NCI-H345 (cell line): ENCODE data around the gene MYOZ3.
A peak's percentile ranks its signal among the peaks of the same experiment; 100 is the strongest.

Experiments used
- DNase-seq: peaks from one replicate; lab custom pipeline; 2025; lab: John Stamatoyannopoulos, UW

Gene MYOZ3

GRCh38 chr5:150627731-150628545, 33.1 kb upstream of the MYOZ3 start:
- no peak for DNase-seq

- no peak for DNase-seq
Observed at GRCh38 chr5:150628936-150629485, 32.0 kb upstream of the MYOZ3 start.

- DNase-seq = no peak
Observed at GRCh38 chr5:150630016-150630415, 31.0 kb upstream of the MYOZ3 start.

DNA sequence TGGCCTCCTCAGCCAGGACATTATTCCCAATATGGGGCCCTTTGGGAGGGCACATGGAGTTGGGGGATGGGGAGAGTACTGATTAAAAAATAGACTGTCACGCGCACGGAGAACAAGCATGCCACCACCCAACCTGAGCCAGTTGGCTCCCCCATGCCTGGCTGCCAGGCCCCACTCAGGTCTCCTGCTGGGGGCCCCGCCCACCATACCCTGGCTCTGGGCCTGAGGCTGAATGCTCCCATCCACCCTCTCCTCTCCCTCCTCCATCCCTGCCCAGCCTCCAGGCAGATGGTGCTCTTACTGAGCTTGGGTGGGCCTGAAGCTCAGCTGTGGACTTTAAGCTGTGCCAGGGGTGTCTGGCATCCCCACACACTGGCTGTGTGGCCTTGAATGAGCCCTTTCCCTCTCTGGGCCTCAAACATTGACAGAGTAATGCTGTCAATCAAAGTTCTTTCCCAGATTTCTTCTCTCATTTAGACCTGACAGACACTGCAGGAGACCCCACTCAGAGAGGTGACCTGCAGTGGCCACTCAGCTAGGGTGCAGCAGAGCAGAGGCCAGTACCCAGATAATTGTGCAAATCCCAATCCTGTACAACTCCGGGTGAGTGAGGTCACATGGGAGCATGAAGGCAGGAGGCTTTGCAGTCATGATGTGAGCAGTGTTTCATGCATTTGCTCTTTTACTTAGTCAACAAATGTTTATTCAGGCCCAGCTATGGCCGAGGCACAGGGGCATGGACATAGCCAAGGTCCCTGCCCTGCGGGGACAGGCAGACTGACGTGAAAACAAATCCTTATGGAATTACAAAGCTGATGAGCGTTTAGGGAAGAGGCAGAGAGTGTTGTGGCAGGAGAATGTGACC, 30.4 kb upstream of the MYOZ3 start:
- peak; percentile 11 for DNase-seq

- no peak for DNase-seq
Observed at GRCh38 chr5:150631326-150631701, 29.7 kb upstream of the MYOZ3 start.

DNA sequence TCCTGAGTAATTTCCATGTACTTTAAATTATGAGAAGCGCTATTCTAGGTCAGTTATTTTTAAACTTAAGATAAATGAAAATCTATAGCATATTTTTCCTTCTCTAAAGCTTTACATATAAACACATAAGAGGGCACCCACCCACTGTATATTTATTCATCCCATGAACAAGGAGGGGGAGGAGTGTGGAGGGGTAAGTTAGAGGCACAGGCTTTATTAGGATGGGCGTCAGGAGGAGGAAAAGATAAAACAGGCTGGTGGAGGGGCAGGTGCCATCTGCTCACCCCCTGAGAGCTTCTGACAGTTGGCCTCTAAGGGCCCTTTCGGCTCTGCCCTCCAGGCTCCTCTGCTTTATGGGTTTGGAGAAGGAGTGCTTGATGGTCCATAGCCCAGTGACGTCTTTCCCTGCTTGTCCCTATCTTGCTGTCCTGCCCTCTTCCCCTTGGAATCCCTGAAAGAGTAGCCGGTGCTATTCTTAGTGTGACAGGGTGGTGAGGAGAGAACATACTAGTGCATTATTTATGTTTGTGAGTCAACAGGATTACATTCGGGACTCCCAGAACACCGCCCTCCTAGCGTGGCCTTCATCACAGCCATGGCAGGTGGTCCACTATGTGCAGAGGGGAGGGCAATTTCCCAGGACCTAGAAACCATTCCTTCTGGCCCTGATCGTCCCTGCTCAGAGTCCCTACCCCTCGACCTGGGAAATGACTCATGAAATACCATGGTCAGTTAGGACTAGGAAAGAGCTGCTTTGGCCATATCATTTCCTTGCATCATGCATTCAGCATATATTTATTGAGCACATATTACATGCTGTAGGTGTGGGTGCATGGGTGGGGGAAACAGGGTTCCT, 28.5 kb upstream of the MYOZ3 start:
- DNase-seq = peak; percentile 26

GRCh38 chr5:150633429-150633828, 27.6 kb upstream of the MYOZ3 start:
- DNase-seq = no peak

DNA sequence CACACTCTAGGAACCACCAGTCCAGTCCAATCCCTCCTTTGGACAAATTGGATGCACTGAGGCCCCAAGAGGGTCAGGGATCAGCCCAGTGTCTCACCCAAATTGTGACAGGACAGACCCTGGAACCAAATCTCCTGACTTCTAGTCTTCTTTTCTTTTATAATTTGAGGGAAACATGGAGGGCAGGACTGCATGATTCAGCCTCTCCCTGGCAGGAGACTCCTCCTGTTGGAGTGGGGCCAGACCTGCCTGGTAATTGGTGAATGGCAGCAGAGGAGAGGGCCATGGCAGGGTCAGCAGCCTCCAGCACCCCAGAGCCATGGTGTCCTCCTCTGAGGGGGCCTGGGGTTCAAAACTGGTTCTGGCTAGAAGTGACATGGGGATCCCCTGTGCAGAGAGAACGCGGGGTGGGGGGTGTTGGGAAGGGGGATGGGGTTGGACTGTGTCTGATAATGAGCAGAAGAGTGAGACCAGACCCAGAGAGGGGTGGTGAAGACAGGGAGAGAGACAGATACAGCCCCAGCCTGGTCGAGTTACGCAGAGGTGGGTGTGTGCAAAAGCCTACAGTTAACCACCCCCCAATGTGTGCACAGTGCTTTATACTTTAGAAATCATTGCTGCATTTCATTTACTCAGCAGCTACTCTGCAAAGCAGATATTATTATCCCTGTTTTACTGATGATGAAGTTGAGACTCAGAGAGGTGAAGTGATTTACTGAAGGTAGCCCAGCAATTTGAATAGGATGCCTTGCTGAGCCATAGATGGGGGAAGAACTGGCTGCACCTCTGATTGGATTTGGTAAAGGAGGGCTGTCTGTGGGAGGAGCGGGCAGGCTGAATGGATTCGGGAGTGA, 24.4 kb upstream of the MYOZ3 start:
- peak; percentile 22 for DNase-seq

- no peak for DNase-seq
Observed at GRCh38 chr5:150637245-150638052, 23.6 kb upstream of the MYOZ3 start.

DNA sequence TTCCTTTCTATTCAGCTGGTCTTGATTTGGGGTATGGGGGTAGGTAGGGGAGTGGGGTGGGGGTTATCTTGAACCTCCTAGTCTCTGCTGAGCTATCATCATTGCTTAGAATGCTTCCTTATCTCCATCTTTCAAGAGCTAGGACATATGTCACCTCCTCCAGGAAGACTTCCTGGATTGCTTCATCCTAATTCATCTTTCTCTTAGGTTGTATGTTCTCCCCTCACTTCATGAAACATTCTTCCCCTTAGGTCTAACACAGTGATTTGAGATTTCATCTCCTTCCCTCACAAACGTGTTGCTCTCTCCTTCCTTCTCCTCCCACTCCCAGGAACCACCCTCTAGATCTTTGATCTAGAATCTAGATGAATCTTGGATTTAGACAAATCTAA, 23.0 kb upstream of the MYOZ3 start:
- no peak for DNase-seq

GRCh38 chr5:150638488-150639376, 22.3 kb upstream of the MYOZ3 start:
- no peak for DNase-seq

GRCh38 chr5:150639377-150639692, 21.7 kb upstream of the MYOZ3 start:
- no peak for DNase-seq

GRCh38 chr5:150639751-150640150, 21.3 kb upstream of the MYOZ3 start:
- DNase-seq = no peak

DNA sequence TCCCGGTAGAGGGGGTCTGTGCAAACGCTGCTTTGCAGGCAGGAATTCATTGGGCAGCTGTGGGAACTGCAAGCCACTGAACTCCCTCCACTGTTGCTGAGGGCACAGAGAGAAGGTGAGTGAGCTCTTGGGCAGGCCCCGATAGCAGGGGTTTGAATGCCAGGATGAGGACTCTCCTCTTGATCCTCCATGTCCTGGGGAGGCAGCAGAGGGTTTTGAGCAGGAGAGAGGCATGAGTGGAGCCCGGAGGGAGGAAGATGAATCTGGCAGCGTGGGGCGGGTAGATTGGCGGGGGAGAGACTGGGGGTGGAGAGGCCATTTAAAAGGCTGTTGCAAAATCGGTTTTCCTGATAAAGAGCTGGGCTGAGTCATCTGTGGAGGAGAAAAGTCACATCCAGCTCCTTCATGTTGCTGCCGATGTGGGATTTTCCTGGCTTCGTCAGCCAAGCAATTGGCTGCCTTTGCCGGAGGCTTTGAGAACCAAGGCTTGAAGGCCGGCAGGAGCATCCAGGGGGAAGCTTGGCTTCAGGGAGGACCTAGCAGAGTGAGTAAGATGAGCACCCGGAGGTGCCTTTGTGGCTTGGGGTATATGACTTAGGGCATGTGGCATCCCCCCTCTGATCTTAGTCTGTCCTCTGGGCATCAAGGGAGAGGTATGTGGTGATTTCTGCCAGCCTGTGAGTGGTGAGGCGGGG, 20.6 kb upstream of the MYOZ3 start, which contains the start of gene SYNPO:
Gene SYNPO, plus strand, starts transcription at position 350 of the 695 bp plus-strand sequence. CDS start 7,616 bp downstream, outside the sequence.
- DNase-seq = no peak

DNA sequence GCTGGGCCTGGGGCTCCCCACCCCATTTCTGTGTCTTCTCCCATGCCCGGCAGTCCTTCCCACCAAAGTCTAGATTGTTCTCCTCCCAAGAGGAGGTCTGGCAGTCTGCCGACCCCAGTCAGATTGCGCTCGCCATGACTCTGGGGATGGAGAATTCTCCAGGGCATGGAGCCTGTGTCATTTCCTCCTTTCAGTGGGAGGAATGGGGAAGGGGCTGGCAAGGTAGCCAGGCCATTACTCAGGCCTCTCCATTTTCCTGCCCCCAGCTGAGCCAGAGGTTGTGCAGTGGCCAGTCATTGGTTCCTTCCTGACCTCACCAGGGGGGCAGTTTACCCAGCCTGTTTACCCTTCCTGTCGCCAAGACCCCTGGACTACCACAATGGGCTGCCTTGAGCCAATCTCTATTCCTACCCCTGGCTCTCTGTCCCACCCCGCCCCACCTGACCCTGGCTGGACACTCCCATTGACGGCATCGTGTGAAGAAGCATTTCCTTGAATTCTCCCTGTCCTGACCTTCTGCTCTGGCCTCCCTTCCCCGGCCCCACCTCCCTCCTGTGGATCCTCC, 20.0 kb upstream of the MYOZ3 start:
- DNase-seq = no peak

DNA sequence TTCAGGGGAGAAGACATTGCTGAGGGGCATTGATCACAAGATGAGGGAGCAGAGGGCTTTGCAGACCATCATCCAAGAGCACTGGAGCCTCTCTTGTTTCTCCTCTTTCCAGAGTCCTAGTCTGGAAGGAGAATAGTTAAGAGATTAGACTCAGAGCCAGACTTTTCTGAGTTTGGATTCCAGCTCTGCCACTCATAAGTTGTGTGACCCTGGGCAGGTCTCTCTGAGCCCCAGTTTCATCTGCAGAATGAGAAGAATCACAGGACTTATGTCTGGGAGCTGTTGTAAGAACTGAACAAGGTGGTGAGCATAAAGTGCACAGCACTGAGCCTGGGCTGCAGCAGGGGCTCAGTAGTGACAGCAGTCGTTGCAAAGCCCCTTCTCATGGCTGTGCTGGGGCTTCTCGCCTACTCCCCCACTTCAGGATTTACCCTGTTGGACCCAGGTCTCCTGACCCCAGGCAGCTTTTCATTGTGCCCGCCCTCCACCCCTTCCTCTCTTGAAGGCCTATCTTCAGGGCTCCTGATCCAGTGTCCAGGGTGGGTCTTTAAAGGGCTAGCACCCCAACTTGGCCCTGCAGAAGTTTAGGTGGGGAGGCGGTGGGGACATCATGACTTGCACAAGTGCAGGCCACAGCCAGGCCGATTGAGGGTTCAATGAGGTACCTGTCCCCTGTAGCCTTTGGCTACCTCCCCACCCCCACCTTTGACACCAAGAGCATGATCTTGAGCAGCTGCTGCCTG, 19.1 kb upstream of the MYOZ3 start:
- no peak for DNase-seq

- DNase-seq = no peak
Observed at GRCh38 chr5:150642567-150642927, 18.5 kb upstream of the MYOZ3 start.
